GM23338 (cell line): ENCODE measurements around the gene QKI.

Experiments used
- CREB1 ChIP-seq: fragments of 250-450 bp; sonication (Bioruptor Pico); IDR thresholded peaks from 2 replicates; pipeline ENCODE4 v1.5.0; 2020; ENCODE audit warnings: low read depth, mild to moderate bottlenecking, moderate library complexity
- EZH2 ChIP-seq: fragments of 200-600 bp; sonication (generic); IDR thresholded peaks from one replicate; pipeline ENCODE4 v1.8.0; 2017; ENCODE audit warnings: antibody characterized with exemption, mild to moderate bottlenecking, low read depth; ENCODE audit not compliant: unreplicated experiment
- EZH2phosphoT487 ChIP-seq: fragments of 200-600 bp; sonication (generic); IDR thresholded peaks from one replicate; pipeline ENCODE4 v1.8.1; 2018; ENCODE audit warnings: antibody characterized with exemption; ENCODE audit not compliant: unreplicated experiment
- JUNB ChIP-seq: IDR thresholded peaks from one replicate; pipeline ENCODE4 v1.6.1; 2016; ENCODE audit warnings: antibody characterized with exemption; ENCODE audit not compliant: unreplicated experiment
- NANOG ChIP-seq: IDR thresholded peaks from 2 replicates; pipeline ENCODE4 v1.6.1; 2016; ENCODE audit warnings: antibody characterized with exemption, borderline replicate concordance
- POLR2AphosphoS5 ChIP-seq: IDR thresholded peaks from 2 replicates; pipeline ENCODE4 v1.6.1; 2016; ENCODE audit warnings: antibody characterized with exemption, low read depth
- STAT1 ChIP-seq: IDR thresholded peaks from one replicate; pipeline ENCODE4 v1.6.1; 2016; ENCODE audit warnings: antibody characterized with exemption; ENCODE audit not compliant: unreplicated experiment
- ZNF114 ChIP-seq: fragments of 250-450 bp; sonication (Bioruptor Pico); IDR thresholded peaks from 2 replicates; pipeline ENCODE4 v1.5.0; 2020; ENCODE audit warnings: mild to moderate bottlenecking, moderate library complexity
- ZNF331 ChIP-seq: fragments of 250-450 bp; sonication (Bioruptor Pico); IDR thresholded peaks from 2 replicates; pipeline ENCODE4 v1.5.0; 2020; ENCODE audit warnings: low read depth, mild to moderate bottlenecking, moderate library complexity
- TF ChIP-seq, protein P1 (sequence below), 2 experiments: fragments of 200-600 bp in 1 of 2; sonication (generic) in 1 of 2; conservative IDR thresholded peaks; 2 replicates each; pipeline versions ENCODE4 v1.5.1 to v1.6.1; 2016 to 2017; ENCODE audit warnings: antibody characterized with exemption in 2 of 2, low read depth in 2 of 2, mild to moderate bottlenecking in 2 of 2, moderate library complexity in 1 of 2
- TF ChIP-seq, protein P2 (sequence below): IDR thresholded peaks from one replicate; pipeline ENCODE4 v1.6.1; 2018; ENCODE audit warnings: antibody characterized with exemption; ENCODE audit not compliant: unreplicated experiment
- TF ChIP-seq, protein P3 (sequence below): IDR thresholded peaks from 2 replicates; pipeline ENCODE4 v1.6.1; 2016; ENCODE audit warnings: antibody characterized with exemption

DNA sequence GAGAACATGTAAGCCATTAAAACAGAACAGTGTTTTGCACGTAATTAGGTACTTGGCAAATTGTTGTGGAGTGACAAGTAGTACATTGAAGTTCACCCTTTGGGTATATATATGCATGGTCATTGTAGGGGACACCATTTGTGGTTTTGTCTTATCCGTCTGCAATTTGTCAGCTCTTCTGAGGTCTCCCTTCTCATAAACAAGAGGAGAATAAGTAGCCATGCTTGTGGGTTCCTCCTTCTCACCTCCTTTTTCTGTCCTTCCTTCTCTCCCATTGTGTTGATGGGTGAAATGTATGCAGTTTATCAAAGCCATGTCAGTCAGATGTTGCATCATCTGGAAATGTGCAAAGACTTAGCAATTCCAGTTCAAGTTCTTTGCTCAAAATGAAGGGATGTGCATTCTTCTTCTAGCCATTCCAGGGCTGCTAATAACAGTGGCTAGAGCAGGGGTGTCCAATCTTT lies 70.9 kb downstream of the QKI start:
- TF ChIP-seq NANOG (no peak), EZH2phosphoT487 (no peak), CREB1 (CRISPR knock-in tag) (no peak), EZH2 (no peak), POLR2AphosphoS5 (no peak), ZNF331 (no peak), JUNB (no peak), ZNF114 (CRISPR knock-in tag) (no peak), STAT1 (no peak)
- TF ChIP-seq, protein P1, sequence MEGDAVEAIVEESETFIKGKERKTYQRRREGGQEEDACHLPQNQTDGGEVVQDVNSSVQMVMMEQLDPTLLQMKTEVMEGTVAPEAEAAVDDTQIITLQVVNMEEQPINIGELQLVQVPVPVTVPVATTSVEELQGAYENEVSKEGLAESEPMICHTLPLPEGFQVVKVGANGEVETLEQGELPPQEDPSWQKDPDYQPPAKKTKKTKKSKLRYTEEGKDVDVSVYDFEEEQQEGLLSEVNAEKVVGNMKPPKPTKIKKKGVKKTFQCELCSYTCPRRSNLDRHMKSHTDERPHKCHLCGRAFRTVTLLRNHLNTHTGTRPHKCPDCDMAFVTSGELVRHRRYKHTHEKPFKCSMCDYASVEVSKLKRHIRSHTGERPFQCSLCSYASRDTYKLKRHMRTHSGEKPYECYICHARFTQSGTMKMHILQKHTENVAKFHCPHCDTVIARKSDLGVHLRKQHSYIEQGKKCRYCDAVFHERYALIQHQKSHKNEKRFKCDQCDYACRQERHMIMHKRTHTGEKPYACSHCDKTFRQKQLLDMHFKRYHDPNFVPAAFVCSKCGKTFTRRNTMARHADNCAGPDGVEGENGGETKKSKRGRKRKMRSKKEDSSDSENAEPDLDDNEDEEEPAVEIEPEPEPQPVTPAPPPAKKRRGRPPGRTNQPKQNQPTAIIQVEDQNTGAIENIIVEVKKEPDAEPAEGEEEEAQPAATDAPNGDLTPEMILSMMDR (conservative IDR thresholded peaks at IDR 0.05; ENCODE audit: low read depth in 2 of 2), result no peak
- TF ChIP-seq, protein P2, sequence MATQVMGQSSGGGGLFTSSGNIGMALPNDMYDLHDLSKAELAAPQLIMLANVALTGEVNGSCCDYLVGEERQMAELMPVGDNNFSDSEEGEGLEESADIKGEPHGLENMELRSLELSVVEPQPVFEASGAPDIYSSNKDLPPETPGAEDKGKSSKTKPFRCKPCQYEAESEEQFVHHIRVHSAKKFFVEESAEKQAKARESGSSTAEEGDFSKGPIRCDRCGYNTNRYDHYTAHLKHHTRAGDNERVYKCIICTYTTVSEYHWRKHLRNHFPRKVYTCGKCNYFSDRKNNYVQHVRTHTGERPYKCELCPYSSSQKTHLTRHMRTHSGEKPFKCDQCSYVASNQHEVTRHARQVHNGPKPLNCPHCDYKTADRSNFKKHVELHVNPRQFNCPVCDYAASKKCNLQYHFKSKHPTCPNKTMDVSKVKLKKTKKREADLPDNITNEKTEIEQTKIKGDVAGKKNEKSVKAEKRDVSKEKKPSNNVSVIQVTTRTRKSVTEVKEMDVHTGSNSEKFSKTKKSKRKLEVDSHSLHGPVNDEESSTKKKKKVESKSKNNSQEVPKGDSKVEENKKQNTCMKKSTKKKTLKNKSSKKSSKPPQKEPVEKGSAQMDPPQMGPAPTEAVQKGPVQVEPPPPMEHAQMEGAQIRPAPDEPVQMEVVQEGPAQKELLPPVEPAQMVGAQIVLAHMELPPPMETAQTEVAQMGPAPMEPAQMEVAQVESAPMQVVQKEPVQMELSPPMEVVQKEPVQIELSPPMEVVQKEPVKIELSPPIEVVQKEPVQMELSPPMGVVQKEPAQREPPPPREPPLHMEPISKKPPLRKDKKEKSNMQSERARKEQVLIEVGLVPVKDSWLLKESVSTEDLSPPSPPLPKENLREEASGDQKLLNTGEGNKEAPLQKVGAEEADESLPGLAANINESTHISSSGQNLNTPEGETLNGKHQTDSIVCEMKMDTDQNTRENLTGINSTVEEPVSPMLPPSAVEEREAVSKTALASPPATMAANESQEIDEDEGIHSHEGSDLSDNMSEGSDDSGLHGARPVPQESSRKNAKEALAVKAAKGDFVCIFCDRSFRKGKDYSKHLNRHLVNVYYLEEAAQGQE, result no peak
- TF ChIP-seq, protein P3, sequence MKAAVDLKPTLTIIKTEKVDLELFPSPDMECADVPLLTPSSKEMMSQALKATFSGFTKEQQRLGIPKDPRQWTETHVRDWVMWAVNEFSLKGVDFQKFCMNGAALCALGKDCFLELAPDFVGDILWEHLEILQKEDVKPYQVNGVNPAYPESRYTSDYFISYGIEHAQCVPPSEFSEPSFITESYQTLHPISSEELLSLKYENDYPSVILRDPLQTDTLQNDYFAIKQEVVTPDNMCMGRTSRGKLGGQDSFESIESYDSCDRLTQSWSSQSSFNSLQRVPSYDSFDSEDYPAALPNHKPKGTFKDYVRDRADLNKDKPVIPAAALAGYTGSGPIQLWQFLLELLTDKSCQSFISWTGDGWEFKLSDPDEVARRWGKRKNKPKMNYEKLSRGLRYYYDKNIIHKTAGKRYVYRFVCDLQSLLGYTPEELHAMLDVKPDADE, result no peak
